Fibroblast of skin of right quadriceps (primary cell): ENCODE measurements around the gene RPL10A.
"Not testable (repeated sequence)": the region's sequence is repeated elsewhere in the genome, so short reads cannot be mapped to it uniquely, and the experiment has no call there.

Experiments used
- DNase-seq: peaks from one replicate; pipeline ENCODE4 v3.0.0-alpha.2; 2013

The RPL10A gene

GRCh38 chr6:35515939-35516338 lies 47.7 kb downstream of the RPL10A start:
- DNase-seq: not testable (repeated sequence)

GRCh38 chr6:35516712-35517111 lies 48.5 kb downstream of the RPL10A start:
- DNase-seq: no peak

DNA sequence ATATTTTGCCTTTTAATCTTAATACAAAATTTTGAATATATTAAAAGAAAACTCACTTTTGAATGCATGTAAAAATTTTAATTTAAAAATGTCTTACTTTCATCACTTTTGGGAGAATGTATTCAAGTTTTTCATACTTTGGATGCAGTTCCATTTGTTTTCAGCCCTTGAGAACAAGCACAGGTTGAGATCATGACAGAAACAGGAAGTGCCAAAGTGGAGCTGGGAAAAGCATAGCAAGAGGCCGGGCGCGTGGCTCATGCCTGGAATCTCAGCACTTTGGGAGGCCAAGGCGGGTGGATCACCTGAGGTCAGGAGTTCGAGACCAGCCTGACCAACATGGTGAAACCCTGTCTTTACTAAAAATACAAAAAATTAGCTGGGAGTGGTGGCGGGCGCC lies 49.8 kb downstream of the RPL10A start:
- DNase-seq: not testable (repeated sequence)

GRCh38 chr6:35518566-35519312 lies 50.5 kb downstream of the RPL10A start:
- no peak for DNase-seq

- no peak for DNase-seq
Observed at GRCh38 chr6:35519313-35520015, 51.3 kb downstream of the RPL10A start.
